Measurements from ENCODE around the gene ALCAM. TPM values are rescaled to one million over a fixed set of nuclear protein-coding genes. Genes with fewer than 3 reads are reported as not detected.

The ALCAM gene
- total RNA-seq, 1 donor from 2014 or later = 67.6 TPM

- DNase-seq (ENCODE audit: low spot score) = no peak
Observed at GRCh38 chr3:105527949-105528348, 161.2 kb downstream of the ALCAM start.

- DNase-seq (ENCODE audit: low spot score) = no peak
Observed at GRCh38 chr3:105528955-105529354, 162.2 kb downstream of the ALCAM start.

GRCh38 chr3:105529456-105529855 is 162.7 kb downstream of the ALCAM start:
- DNase-seq (ENCODE audit: low spot score) = no peak

GRCh38 chr3:105532251-105532650 is 165.5 kb downstream of the ALCAM start:
- no peak for DNase-seq (ENCODE audit: low spot score)

GRCh38 chr3:105533960-105534359 is 167.3 kb downstream of the ALCAM start:
- DNase-seq (ENCODE audit: low spot score) = no peak

GRCh38 chr3:105534491-105534890 is 167.8 kb downstream of the ALCAM start:
- DNase-seq (ENCODE audit: low spot score) = no peak

- no peak for DNase-seq (ENCODE audit: low spot score)
Observed at GRCh38 chr3:105537371-105538080, 170.8 kb downstream of the ALCAM start.

GRCh38 chr3:105538483-105538882 is 171.8 kb downstream of the ALCAM start:
- DNase-seq (ENCODE audit: low spot score) = no peak

- no peak for DNase-seq (ENCODE audit: low spot score)
Observed at GRCh38 chr3:105539897-105540296, 173.2 kb downstream of the ALCAM start.

- DNase-seq (ENCODE audit: low spot score) = no peak
Observed at GRCh38 chr3:105542282-105543019, 175.7 kb downstream of the ALCAM start.

GRCh38 chr3:105545051-105545450 is 178.3 kb downstream of the ALCAM start:
- no peak for DNase-seq (ENCODE audit: low spot score)

- DNase-seq (ENCODE audit: low spot score) = no peak
Observed at GRCh38 chr3:105553851-105554250, 187.1 kb downstream of the ALCAM start.

- no peak for DNase-seq (ENCODE audit: low spot score)
Observed at GRCh38 chr3:105555206-105555605, 188.5 kb downstream of the ALCAM start.

GRCh38 chr3:105559856-105560255 is 193.1 kb downstream of the ALCAM start:
- no peak for DNase-seq (ENCODE audit: low spot score)

GRCh38 chr3:105561876-105562275 is 195.2 kb downstream of the ALCAM start:
- no peak for DNase-seq (ENCODE audit: low spot score)

GRCh38 chr3:105564546-105565288 is 198.0 kb downstream of the ALCAM start:
- no peak for DNase-seq (ENCODE audit: low spot score)

- no peak for DNase-seq (ENCODE audit: low spot score)
Observed at GRCh38 chr3:105571005-105571404, 204.3 kb downstream of the ALCAM start.

- DNase-seq (ENCODE audit: low spot score) = no peak
Observed at GRCh38 chr3:105572501-105572900, 205.8 kb downstream of the ALCAM start.

GRCh38 chr3:105579439-105579838 is 212.7 kb downstream of the ALCAM start:
- DNase-seq (ENCODE audit: low spot score) = no peak

- no peak for DNase-seq (ENCODE audit: low spot score)
Observed at GRCh38 chr3:105580296-105580965, 213.7 kb downstream of the ALCAM start.

GRCh38 chr3:105582015-105582414 is 215.3 kb downstream of the ALCAM start:
- DNase-seq (ENCODE audit: low spot score) = no peak
